Urinary bladder (tissue), 4 donors: ENCODE data around the gene WFS1. TPM values are rescaled to one million over a fixed set of nuclear protein-coding genes. Genes with fewer than 3 reads are reported as not detected.

Experiments
- DNase-seq: peaks from one replicate; pipeline ENCODE4 v3.0.0-alpha.2; 2015; ENCODE audit errors: extremely low spot score
- H3K27ac ChIP-seq: one replicate; pipeline ENCODE4 v1.5.1; 2013; ENCODE audit warnings: low read depth, mild to moderate bottlenecking, moderate library complexity
- H3K36me3 ChIP-seq: one replicate; pipeline ENCODE4 v1.6.1; 2013; ENCODE audit warnings: mild to moderate bottlenecking, moderate library complexity; ENCODE audit not compliant: insufficient read depth
- H3K4me1 ChIP-seq: one replicate; pipeline ENCODE4 v1.6.1; 2013; ENCODE audit warnings: mild to moderate bottlenecking, moderate library complexity; ENCODE audit not compliant: insufficient read depth
- H3K4me3 ChIP-seq: one replicate; pipeline ENCODE4 v1.5.1; 2013; ENCODE audit warnings: low read depth, low read length
- WGBS: extraction: QIAGEN DNeasy Blood & Tissue Kit; methylation state at CpG from one replicate; pipeline ENCODE4 v1.1.7; 2013; 5-methylcytosine and 5-hydroxymethylcytosine counted together
- polyA plus RNA-seq: library from polyadenylated mRNA; stranded (reverse); fragments of 200-250 nt; gene quantifications from one replicate; pipeline ENCODE4 v1.2.3, GENCODE V29; 2013
- total RNA-seq: library from RNA; depleted of rRNA; stranded (reverse); fragments of >200 nt; gene quantifications from one replicate; pipeline ENCODE4 v1.2.3, GENCODE V29; 2014
- donor health status: healthy with polysubstance abuse.
- donor health status: healthy.

The WFS1 gene
- total and polyA plus RNA-seq, 2 donors: 20.5 to 85.3 TPM

GRCh38 chr4:6288342-6288741 is 18.7 kb downstream of the WFS1 start:
- H3K4me1 ChIP-seq: no peaks in the 10 kb centered on the region
- no peak overlapping the region for H3K27ac ChIP-seq
- H3K36me3 ChIP-seq: peaks cover 2% of the 10 kb centered on the region
- no peak for DNase-seq
- no peak overlapping the region for H3K4me3 ChIP-seq
- 97% methylated on average over 5 of the region's 5 CpGs for WGBS

- peaks cover 2% of the 10 kb centered on the region for H3K36me3 ChIP-seq
- no peak for DNase-seq
- no peak overlapping the region for H3K4me3 ChIP-seq
- no peak overlapping the region for H3K27ac ChIP-seq
- no peaks in the 10 kb centered on the region for H3K4me1 ChIP-seq
- WGBS: 95% methylated on average over 15 of the region's 15 CpGs
Observed at GRCh38 chr4:6288871-6289270, 19.2 kb downstream of the WFS1 start.

GRCh38 chr4:6290256-6290655 is 20.6 kb downstream of the WFS1 start:
- WGBS: 93% methylated on average over 7 of the region's 7 CpGs
- Histone ChIP-seq H3K27ac (no peak overlapping the region), H3K4me3 (no peak overlapping the region), H3K4me1 (no peaks in the 10 kb centered on the region), H3K36me3 (peaks cover 2% of the 10 kb centered on the region)
- DNase-seq: no peak

- no peak for DNase-seq
- H3K4me1 ChIP-seq: no peaks in the 10 kb centered on the region
- H3K27ac ChIP-seq: no peak overlapping the region
- WGBS: 87% methylated on average over 25 of the region's 25 CpGs
- H3K36me3 ChIP-seq: peaks cover 2% of the 10 kb centered on the region
- H3K4me3 ChIP-seq: no peak overlapping the region
Observed at GRCh38 chr4:6290769-6291547, 21.3 kb downstream of the WFS1 start.

- no peak overlapping the region for H3K27ac ChIP-seq
- no peak overlapping the region for H3K4me3 ChIP-seq
- no peak for DNase-seq
- WGBS: 86% methylated on average over 21 of the region's 21 CpGs
- H3K4me1 ChIP-seq: no peaks in the 10 kb centered on the region
- peaks cover 2% of the 10 kb centered on the region for H3K36me3 ChIP-seq
Observed at GRCh38 chr4:6291784-6292297, 22.2 kb downstream of the WFS1 start.

GRCh38 chr4:6292376-6293096 is 22.9 kb downstream of the WFS1 start:
- Histone ChIP-seq H3K36me3 (peaks cover 2% of the 10 kb centered on the region), H3K27ac (no peak overlapping the region), H3K4me1 (no peaks in the 10 kb centered on the region), H3K4me3 (no peak overlapping the region)
- 82% methylated on average over 13 of the region's 13 CpGs for WGBS
- no peak for DNase-seq

GRCh38 chr4:6293097-6293445 is 23.4 kb downstream of the WFS1 start:
- Histone ChIP-seq H3K27ac (no peak overlapping the region), H3K36me3 (peaks cover 2% of the 10 kb centered on the region), H3K4me1 (no peaks in the 10 kb centered on the region), H3K4me3 (no peak overlapping the region)
- 93% methylated on average over 8 of the region's 8 CpGs for WGBS
- DNase-seq: no peak

- H3K36me3 ChIP-seq: peaks cover 2% of the 10 kb centered on the region
Observed at GRCh38 chr4:6293661-6294060, 24.0 kb downstream of the WFS1 start.

GRCh38 chr4:6294705-6295421 is 25.2 kb downstream of the WFS1 start:
- Histone ChIP-seq H3K4me1 (no peaks in the 10 kb centered on the region), H3K36me3 (peaks cover 2% of the 10 kb centered on the region), H3K27ac (no peak overlapping the region), H3K4me3 (no peak overlapping the region)
- DNase-seq: no peak
- 95% methylated on average over 27 of the region's 27 CpGs for WGBS

More at GRCh38 chr4:6293661-6294060, 24.0 kb downstream of the WFS1 start:
- H3K27ac ChIP-seq: no peak overlapping the region
- no peaks in the 10 kb centered on the region for H3K4me1 ChIP-seq
- H3K4me3 ChIP-seq: no peak overlapping the region
- no peak for DNase-seq
- WGBS: 90% methylated on average over 8 of the region's 8 CpGs

- no peak for DNase-seq
- no peak overlapping the region for H3K4me3 ChIP-seq
- 96% methylated on average over 14 of the region's 14 CpGs for WGBS
- no peaks in the 10 kb centered on the region for H3K4me1 ChIP-seq
- no peak overlapping the region for H3K27ac ChIP-seq
- H3K36me3 ChIP-seq: peaks cover under 1% of the 10 kb centered on the region
Observed at GRCh38 chr4:6295495-6295894, 25.8 kb downstream of the WFS1 start.

- Histone ChIP-seq H3K36me3 (no peaks in the 10 kb centered on the region), H3K4me1 (no peaks in the 10 kb centered on the region), H3K27ac (no peak overlapping the region), H3K4me3 (no peak overlapping the region)
- WGBS: 90% methylated on average over 9 of the region's 9 CpGs
- no peak for DNase-seq
Observed at GRCh38 chr4:6296026-6296425, 26.4 kb downstream of the WFS1 start.

GRCh38 chr4:6297266-6297815 is 27.7 kb downstream of the WFS1 start:
- no peak overlapping the region for H3K27ac ChIP-seq
- H3K4me1 ChIP-seq: no peaks in the 10 kb centered on the region
- DNase-seq: no peak
- H3K4me3 ChIP-seq: no peak overlapping the region
- 92% methylated on average over 15 of the region's 15 CpGs for WGBS
- no peaks in the 10 kb centered on the region for H3K36me3 ChIP-seq

- Histone ChIP-seq H3K27ac (no peak overlapping the region), H3K4me1 (no peaks in the 10 kb centered on the region), H3K36me3 (no peaks in the 10 kb centered on the region), H3K4me3 (no peak overlapping the region)
- no peak for DNase-seq
- 49% methylated on average over 13 of the region's 13 CpGs for WGBS
Observed at GRCh38 chr4:6298035-6298434, 28.4 kb downstream of the WFS1 start.
